Right ventricle myocardium superior (tissue), 1 donor: ENCODE results near the gene CCDC78. TPM values are rescaled to one million over a fixed set of nuclear protein-coding genes. Genes with fewer than 3 reads are reported as not detected.
A peak's percentile ranks its signal among the peaks of the same experiment; 100 is the strongest.

Experiments
- ATAC-seq: fragments of 200-7000 bp; cut with Tn5 transposase; one replicate; pipeline ENCODE4 v1.9.1; 2020; ENCODE audit warnings: mild to moderate bottlenecking; ENCODE audit not compliant: poor library complexity
- DNase-seq: peaks from one replicate; pipeline ENCODE4 v3.0.0-alpha.2; 2020
- intact Hi-C: fragments of 100-400 bp; cut with DNase I; formaldehyde crosslinking; loops from one replicate; pipeline ENCODE4 v1.11.2; 2022
- long read RNA-seq: library from polyadenylated mRNA; unstranded; transcript quantifications from one replicate; pipeline ENCODE4 v2.0.0, GENCODE V29; 2021
- total RNA-seq: library from RNA; stranded (reverse); fragmentation: NEBNext Ultra II Directional; extraction: Animal tissue kit (Norgen Biotek cat#: 25700); gene quantifications from one replicate; pipeline ENCODE4 v1.2.1, GENCODE V29; 2021
- donor health status: DM: no; HTN: yes; CAD: no; lungs with severe emphysema.

The CCDC78 gene
- total RNA-seq = 0.32 TPM
- long read RNA-seq = 0 reads

DNA sequence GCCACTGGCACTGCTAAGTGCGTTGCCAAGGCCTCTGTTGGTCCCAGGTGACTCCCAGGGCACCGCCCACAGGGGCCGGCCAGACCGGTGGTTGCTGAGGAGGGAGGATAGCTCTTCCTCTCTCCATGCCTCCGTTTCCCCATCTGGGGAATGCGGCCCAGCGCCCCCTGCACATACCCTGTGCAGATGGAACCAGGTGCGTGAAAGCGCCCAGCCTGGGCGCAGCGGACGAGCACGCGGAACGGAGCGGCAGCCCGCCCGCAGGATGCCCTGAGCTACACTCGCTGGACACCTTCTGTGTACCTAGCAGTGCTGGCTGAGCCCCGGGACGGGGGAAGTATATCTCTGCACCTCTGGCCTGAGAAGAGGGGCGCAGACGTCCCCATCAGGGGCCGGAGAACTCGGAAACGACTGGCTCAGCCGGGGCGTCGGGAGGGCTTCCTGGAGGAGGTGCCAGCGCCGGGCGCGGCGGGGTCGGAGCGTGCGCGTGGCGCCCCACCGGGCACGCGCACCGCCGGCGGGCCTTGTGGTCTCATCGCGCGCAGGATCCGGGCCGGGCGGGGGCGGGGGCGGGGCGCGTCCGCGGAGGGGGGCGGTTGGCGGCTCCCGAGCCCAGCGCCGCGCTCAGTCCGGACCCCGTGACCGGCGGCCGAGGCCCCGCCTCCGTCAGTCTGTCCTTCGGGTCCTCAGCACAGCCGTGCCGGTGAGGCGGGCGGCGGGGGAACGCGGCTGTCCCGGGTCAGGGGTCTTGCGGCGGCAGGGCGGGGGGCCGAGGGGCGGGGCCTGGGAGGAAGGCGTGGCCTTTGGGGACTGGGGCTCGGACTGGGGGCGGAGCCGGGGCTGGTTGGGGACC is at the start of gene CCDC78, which contains the start of gene HAGHL:
Gene CCDC78 (minus strand): TSS at position 6 of the 853 bp plus-strand sequence. CDS start 76 bp downstream, outside the sequence.
Gene HAGHL (plus strand): TSS at position 669 of the 853 bp plus-strand sequence. CDS start 404 bp downstream, outside the sequence.
- peak; percentile 50 for ATAC-seq
- intact Hi-C loops = no loop called here
- DNase-seq = peak; percentile 79

DNA sequence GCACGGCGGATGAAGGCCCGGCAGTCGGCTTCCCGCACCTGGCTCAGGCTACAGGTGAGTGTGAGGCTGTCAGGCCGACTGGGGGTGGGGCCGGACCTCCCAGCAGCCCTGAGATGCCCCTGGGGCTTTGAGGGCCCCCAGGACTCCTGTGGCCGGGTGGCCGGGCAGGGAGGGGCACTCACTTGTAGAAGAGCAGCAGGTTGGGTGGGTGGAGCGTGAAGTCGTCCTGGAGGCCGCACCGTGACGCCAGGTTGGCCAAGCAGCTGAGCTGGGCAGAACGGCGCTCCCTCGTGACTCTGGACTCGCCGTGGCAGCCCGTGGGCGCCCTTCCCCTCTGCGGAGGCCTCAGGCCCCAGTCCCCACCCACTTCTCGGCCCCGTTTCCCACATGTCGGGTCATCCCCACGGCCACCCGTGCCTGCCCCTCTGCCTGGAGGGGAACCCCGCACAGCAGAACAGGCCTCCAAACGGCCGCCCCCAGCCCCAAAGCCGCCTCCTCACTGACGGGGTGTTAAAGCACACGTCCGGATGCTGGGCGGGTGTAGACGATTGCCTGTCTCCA is 49.1 kb upstream of the CCDC78 start:
- ATAC-seq (no peak), DNase-seq (no peak)
- intact Hi-C loops = no loop called here

DNA sequence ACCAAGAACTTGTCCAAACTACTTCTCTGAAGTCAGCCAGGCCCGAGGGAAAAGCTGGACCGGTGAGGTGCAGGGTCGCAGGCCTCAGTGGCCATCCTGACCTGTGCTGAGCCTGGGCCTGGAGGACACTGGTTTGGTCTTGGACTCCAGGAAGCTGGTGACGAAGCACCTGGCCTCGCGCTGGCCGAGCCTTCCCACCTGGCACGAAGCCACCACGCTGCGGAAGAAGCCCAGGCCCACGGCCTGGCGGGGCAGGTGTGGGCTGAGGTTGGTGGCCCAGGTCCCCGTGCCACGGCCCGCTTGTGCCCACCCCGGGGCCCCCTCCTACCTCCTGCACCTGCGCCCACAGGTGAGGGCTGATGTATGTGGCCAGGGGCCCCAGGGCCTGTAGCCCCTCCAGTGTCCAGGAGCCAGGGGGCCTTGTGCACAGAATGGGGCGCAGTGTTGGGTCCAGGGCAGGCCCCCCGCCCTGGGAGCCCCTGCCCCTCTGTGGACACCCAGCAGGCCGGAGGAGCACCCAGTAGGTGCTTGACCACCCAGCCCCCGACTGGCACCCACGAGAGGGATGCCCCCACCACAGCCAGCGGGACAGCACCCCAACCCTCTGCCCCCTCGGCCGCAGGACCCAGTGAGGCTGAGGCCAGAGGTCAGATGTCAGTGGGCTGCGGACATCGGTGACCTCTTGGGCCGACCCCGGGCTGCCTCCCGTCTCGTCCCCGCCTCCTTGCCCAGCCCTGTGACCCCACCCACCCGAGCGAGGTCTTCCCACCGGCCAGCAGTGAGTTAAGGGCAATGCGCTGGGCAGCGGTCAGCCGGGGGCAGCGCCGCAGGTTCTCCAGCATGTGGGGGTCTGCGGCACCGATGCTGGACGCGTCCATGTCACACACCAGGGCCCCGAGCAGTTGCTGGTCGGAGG is 48.1 kb upstream of the CCDC78 start:
- intact Hi-C loops = no loop called here
- no peak for DNase-seq
- no peak for ATAC-seq

DNA sequence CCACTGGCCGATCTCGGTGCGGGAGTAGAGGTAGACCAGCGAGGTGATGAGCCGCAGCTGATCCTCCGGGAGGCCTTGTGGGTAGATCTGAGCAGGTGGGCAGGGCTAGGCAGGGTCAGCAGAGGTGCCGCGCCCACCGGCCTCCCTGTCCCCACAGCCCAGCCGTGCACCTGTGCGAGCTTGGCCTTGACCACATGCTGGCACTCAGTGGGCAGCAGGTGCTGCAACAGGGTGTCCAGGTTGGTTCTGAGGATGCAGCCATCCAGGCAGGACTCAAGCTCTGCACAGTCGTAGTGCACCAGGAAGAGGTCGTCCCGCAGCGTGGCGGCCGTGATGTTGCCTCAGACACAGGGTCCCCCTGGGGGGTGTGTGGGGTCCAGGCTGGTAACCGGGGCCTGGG is 46.7 kb upstream of the CCDC78 start:
- DNase-seq = no peak
- ATAC-seq = no peak
- intact Hi-C loops = no loop called here

DNA sequence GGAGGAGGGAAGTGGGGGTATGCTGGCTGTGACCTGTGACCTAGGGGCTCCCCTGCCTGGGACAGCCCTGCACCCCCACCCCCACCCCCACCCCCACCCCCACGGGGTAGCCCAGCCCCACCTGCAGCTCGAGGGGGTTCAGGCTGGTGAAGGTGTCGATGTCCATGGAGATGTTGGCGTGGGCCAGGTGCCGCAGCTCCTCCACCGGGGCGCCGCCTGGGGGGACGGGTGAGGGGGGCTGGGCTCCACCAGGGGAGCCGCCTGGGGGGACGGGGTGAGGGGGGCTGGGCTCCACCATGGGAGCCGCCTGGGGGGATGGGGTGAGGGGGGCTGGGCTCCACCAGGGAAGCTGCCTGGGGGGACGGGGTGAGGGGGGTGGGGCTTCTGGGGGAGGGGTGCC is 44.2 kb upstream of the CCDC78 start:
- intact Hi-C loops = no loop called here
- no peak for ATAC-seq
- DNase-seq = no peak

DNA sequence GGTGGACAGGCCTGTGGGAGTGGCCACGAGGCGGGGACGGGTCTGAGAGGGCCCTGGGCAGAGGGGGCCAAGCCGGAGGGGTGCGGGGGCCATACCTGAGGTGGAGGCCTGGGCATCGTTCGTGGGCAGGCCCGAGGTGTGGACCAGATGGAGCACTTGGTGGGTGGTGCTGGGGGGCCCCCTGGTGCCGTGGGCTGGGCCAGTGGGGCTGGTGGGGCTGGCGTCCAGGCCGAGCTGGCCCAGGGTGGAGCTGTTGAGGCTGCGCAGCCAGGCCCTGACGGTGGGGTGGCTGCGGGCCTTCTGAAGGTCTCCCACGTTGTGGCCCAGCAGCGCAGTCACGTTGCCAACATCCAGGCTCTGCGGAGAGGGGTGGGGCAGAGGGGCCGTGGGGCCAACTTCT is 43.7 kb upstream of the CCDC78 start:
- ATAC-seq = no peak
- intact Hi-C loops = no loop called here
- DNase-seq = no peak

DNA sequence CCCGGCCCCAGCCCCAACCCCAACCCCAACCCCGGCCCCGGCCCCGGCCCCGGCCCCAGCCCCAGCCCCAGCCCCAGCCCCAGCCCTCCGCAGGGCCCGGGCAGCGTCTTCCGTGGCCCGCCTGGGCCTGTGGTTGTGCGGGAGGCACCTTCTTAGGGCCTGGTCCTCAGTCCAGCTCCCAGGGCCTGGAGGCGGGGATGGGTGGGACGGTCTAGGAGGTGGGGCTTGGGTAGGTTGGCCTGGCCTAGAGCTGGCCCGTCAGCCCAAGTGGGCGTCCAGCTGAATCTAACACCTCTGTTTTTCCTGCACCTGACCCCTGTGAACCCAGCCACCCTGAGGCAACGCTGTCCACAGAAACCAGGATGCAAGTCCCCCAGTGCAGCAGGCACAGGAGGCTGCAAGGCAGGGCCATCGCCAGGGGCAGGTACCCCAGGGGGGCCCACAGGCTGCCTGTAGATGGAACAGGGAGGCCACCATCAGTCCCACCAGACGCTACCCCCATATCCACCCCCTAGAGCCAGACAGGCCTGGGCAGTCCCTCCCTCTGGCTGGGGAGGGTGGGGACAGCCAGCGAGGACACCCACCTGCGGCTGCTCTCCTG is 43.0 kb upstream of the CCDC78 start:
- no peak for ATAC-seq
- intact Hi-C loops = no loop called here

DNA sequence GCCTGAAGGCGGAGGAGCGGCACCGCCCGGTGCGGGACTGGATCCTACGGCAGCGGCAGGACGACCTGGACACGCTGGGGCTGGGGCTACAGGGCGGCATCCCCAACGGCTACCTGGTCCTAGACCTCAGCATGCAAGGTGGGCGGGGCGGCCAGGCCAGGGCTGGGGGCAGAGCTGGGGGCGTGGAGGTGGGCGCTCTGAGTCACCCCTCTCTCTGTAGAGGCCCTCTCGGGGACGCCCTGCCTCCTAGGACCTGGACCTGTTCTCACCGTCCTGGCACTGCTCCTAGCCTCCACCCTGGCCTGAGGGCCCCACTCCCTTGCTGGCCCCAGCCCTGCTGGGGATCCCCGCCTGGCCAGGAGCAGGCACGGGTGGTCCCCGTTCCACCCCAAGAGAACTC is 42.2 kb upstream of the CCDC78 start:
- DNase-seq (no peak), ATAC-seq (no peak)
- intact Hi-C loops = no loop called here

More for the DNA sequence above, 43.0 kb upstream of the CCDC78 start:
- no peak for DNase-seq

DNA sequence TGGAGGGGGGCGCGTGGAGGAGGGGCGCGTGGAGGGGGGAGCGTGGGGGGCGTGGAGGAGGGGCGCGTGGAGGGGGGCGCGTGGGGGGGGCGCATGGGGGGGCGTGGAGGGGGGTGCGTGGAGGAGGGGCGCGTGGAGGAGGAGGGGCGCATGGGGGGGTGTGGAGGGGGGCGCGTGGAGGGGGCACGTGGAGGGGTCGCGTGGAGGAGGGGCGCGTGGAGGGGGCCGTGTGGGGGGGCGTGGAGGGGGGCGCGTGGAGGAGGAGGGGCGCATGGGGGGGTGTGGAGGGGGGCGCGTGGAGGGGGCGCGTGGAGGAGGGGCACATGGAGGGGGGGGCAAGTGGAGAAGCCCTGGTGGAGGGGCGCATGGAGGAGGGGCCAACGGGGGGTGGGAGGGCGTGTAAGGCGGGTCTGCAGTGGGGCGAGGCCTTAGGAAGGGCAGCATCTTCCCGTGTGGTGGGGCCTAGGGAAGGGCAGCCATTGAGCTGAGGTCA is 41.5 kb upstream of the CCDC78 start:
- ATAC-seq (no peak), DNase-seq (no peak)
- intact Hi-C loops = no loop called here

DNA sequence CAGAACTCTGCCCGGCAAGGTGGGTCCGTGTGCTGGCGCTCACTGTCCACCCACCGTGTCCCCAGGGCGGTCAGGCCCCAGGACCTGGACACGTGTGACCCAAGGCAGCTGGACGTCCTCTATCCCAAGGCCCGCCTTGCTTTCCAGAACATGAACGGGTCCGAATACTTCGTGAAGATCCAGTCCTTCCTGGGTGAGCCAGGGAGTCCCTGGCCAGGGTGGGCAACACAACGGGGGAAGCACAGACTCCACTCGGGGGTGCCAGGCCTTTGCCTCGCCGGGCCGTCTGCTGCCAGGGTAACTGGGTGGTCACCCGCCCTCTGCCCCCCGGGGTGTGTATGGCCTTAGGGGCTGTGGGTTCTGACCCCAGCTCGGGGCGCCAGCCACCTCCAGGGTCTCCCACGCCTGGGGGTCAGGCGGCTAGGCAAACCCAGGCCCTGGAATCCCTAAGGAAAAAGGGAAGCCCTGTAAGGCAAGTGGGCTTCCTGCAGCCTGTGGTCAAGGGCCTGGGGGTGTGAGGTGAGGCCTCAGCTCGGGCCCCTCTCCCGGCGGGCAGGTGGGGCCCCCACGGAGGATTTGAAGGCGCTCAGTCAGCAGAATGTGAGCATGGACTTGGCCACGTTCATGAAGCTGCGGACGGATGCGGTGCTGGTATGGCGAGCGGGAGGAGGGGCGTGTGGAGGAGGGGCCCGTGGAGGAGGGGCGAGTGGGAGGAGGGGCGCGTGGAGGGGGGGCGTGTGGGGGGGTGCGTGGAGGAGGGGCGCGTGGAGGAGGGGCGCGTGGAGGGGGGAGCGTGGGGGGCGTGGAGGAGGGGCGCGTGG is 40.8 kb upstream of the CCDC78 start:
- DNase-seq (no peak), ATAC-seq (no peak)
- intact Hi-C loops = no loop called here

DNA sequence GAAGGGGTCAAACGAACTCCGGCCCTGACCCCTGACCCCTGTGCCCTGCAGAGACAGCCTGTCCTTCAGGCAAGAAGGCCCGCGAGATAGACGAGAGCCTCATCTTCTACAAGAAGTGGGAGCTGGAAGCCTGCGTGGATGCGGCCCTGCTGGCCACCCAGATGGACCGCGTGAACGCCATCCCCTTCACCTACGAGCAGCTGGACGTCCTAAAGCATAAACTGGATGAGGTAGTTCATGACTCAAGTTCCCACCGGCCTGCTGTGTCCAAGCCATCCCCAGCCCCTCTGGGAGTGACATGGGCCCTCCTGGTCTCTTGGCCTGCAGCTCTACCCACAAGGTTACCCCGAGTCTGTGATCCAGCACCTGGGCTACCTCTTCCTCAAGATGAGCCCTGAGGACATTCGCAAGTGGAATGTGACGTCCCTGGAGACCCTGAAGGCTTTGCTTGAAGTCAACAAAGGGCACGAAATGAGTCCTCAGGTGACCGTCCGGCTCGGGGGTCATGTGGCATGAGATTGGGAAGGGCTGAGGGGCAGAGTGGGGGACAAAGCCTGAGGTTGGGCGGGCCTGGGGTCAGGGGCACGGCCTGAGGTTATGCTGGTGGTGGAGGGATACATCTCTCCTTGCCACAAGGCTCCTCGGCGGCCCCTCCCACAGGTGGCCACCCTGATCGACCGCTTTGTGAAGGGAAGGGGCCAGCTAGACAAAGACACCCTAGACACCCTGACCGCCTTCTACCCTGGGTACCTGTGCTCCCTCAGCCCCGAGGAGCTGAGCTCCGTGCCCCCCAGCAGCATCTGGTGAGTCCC is 40.0 kb upstream of the CCDC78 start:
- ATAC-seq (no peak), DNase-seq (no peak)
- intact Hi-C loops = no loop called here

DNA sequence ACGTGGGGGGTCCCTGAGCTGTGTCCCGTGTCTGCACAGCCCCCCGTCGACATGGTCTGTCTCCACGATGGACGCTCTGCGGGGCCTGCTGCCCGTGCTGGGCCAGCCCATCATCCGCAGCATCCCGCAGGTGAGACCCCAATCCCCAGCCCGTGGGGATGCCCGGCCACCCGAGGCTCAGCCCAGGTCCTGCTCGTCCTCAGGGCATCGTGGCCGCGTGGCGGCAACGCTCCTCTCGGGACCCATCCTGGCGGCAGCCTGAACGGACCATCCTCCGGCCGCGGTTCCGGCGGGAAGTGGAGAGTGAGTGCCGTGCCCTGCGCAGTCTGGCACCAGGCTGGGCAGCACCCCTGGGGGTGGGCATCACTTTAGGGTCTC is 39.2 kb upstream of the CCDC78 start:
- ATAC-seq (no peak), DNase-seq (no peak)
- intact Hi-C loops = no loop called here

DNA sequence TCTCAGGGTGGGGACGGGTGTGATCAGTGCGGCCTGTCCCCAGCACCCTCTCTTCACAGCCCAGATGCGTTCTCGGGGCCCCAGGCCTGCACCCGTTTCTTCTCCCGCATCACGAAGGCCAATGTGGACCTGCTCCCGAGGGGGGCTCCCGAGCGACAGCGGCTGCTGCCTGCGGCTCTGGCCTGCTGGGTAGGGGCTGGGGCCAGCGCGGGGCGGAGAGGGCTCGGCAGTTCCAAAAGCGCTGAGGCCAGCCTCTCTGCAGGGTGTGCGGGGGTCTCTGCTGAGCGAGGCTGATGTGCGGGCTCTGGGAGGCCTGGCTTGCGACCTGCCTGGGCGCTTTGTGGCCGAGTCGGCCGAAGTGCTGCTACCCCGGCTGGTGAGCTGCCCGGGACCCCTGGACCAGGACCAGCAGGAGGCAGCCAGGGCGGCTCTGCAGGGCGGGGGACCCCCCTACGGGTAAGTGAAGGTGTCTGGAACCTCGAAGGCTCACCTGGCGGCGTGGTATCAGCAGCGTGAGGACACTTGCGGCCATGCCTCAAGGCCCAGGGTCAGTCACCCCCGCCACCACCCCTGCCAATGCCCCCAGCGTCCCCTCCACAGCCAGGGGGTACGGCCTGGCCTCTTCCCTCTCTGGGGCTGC is 38.7 kb upstream of the CCDC78 start:
- no peak for DNase-seq
- intact Hi-C loops = no loop called here

DNA sequence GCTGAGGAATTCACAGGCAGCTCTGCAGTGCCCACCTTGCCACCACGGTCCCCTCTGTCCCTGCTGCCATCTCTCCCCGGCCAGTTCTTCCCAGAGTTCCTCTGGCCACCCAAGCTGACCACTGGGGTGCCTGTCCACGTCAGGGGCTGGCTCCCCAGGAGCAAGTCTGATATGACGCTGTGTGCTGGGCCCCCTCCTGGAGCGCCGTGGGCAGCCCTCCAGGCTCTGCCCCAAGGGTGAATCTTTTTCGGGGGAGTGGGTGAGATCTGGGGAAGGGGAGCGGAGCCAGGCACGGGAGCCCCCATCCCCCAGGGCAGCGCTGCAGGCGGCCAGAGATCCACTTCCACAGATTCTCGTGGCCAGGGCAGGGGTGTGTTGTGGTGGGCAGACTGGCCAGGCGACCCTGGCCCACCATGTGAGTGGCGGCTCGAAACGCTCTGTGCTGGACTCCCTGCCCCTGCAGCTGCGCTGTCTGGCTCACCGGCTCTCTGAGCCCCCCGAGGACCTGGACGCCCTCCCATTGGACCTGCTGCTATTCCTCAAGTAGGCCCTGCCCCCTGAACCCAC is 38.0 kb upstream of the CCDC78 start:
- ATAC-seq = no peak
- intact Hi-C loops = no loop called here
- DNase-seq = no peak

More for the DNA sequence above, 38.7 kb upstream of the CCDC78 start:
- ATAC-seq = no peak

DNA sequence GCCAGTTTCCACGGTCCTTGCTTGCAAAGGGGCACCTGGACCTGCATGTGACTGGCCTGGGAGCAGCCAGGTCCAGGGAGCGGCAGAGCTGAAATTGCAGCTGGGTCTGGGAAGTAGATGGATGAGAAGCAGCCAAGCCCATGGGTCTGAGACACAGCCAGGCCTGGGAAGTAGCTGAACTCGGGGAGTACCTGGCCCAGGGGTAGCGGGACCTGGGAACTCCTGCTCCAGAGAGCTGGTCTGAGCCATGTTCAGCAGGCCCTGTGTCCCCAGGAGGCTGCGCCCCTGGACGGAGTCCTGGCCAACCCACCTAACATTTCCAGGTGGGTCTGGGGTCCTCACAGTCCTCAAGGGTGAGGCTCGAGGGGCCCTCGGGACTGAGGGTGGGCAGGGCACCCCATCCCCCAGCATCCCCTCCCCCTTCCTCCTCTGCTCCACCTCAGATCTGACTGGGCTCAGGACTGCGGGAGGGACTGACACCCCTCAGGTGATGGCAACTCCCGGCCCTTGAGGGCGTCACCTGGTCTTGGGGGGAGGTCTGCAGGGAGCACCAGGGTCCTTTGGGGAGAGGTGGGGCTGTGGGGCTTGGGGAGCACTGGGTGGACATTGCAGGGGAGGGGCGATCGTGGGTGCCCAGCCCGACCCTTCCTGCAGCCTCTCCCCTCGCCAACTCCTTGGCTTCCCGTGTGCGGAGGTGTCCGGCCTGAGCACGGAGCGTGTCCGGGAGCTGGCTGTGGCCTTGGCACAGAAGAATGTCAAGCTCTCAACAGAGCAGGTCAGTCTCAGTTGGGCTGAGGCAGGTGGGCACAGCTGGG is 37.3 kb upstream of the CCDC78 start:
- intact Hi-C loops = no loop called here

More for the DNA sequence above, 37.3 kb upstream of the CCDC78 start:
- no peak for ATAC-seq
- no peak for DNase-seq
